Neuronal stem cell (in vitro differentiated cells): ENCODE measurements around the gene DAPK2.

Experiments used
- DNase-seq: peaks from one replicate; pipeline ENCODE4 v3.0.0-alpha.2; 2013; ENCODE audit warnings: low spot score
- H2AFZ ChIP-seq: one replicate; pipeline ENCODE4 v1.6.1; 2013; ENCODE audit warnings: mild to moderate bottlenecking, low read length, inconsistent platforms
- H2AK5ac ChIP-seq: 2 replicates; pipeline ENCODE4 v1.6.1; 2013; ENCODE audit warnings: low read depth, mild to moderate bottlenecking, inconsistent platforms, low read length, moderate library complexity, mixed read lengths
- H2BK120ac ChIP-seq: 2 replicates; pipeline ENCODE4 v1.6.1; 2013; ENCODE audit warnings: low read depth, mild to moderate bottlenecking, inconsistent platforms, low read length, moderate library complexity, mixed read lengths
- H2BK12ac ChIP-seq: one replicate; pipeline ENCODE4 v1.6.1; 2013; ENCODE audit warnings: low read length, inconsistent platforms
- H2BK15ac ChIP-seq: 2 replicates; pipeline ENCODE4 v1.6.1; 2013; ENCODE audit warnings: mild to moderate bottlenecking, low read length, inconsistent platforms, mixed read lengths
- H2BK5ac ChIP-seq: one replicate; pipeline ENCODE4 v1.6.1; 2013; ENCODE audit warnings: inconsistent platforms, mild to moderate bottlenecking, low read length, moderate library complexity
- H3K14ac ChIP-seq: one replicate; pipeline ENCODE4 v1.6.1; 2013; ENCODE audit warnings: low read length, inconsistent platforms
- H3K18ac ChIP-seq: 2 replicates; pipeline ENCODE4 v1.6.1; 2013; ENCODE audit warnings: low read length, inconsistent platforms
- H3K23ac ChIP-seq: 2 replicates; pipeline ENCODE4 v1.6.1; 2013; ENCODE audit warnings: low read depth, mild to moderate bottlenecking, mixed read lengths, low read length, inconsistent platforms; ENCODE audit not compliant: poor library complexity
- H3K27ac ChIP-seq: replicated peaks from 3 replicates; pipeline ENCODE4 v1.5.1; 2013; ENCODE audit warnings: low read length, inconsistent platforms
- H3K27me3 ChIP-seq, 3 experiments: 2 replicates each; pipeline ENCODE4 v1.6.1; 2013; ENCODE audit warnings: low read length in 3 of 3, mild to moderate bottlenecking in 2 of 3, inconsistent platforms in 1 of 3, low read depth in 1 of 3, mixed read lengths in 1 of 3, moderate library complexity in 1 of 3; ENCODE audit not compliant: control insufficient read depth in 3 of 3, insufficient read depth in 3 of 3
- H3K36me3 ChIP-seq, 2 donors: replicated peaks in 1 of 2; 2 replicates each; pipeline ENCODE4 v1.6.1; 2013; ENCODE audit warnings: low read length in 2 of 2; ENCODE audit not compliant: control insufficient read depth in 2 of 2, insufficient read depth in 2 of 2
- H3K4ac ChIP-seq: 2 replicates; pipeline ENCODE4 v1.6.1; 2013; ENCODE audit warnings: inconsistent platforms, mild to moderate bottlenecking, low read length, moderate library complexity
- H3K4me1 ChIP-seq, 2 donors: 1 replicate in 1 of 2; 2 replicates in 1 of 2; pipeline ENCODE4 v1.6.1; 2013; ENCODE audit warnings: low read length in 2 of 2, low read depth in 1 of 2; ENCODE audit not compliant: control insufficient read depth in 2 of 2, insufficient read depth in 1 of 2
- H3K4me2 ChIP-seq: one replicate; pipeline ENCODE4 v1.6.1; 2013; ENCODE audit warnings: mild to moderate bottlenecking, low read length, inconsistent platforms; ENCODE audit not compliant: insufficient read depth, poor library complexity, severe bottlenecking
- H3K4me3 ChIP-seq, 2 donors: 2 replicates each; pipeline ENCODE4 v1.5.1; 2013; ENCODE audit warnings: low read length in 2 of 2, mild to moderate bottlenecking in 2 of 2, inconsistent platforms in 1 of 2, moderate library complexity in 1 of 2
- H3K79me1 ChIP-seq: one replicate; pipeline ENCODE4 v1.6.1; 2013; ENCODE audit warnings: low read depth, mild to moderate bottlenecking, inconsistent platforms, low read length, moderate library complexity
- H3K9ac ChIP-seq: one replicate; pipeline ENCODE4 v1.6.1; 2013; ENCODE audit warnings: mild to moderate bottlenecking, low read depth, low read length, inconsistent platforms; ENCODE audit not compliant: poor library complexity
- H3K9me3 ChIP-seq, 2 donors: replicated peaks in 1 of 2; 2 replicates each; pipeline versions ENCODE3 to v1.6.1; 2013; ENCODE audit warnings: low read length in 2 of 2, mild to moderate bottlenecking in 2 of 2, inconsistent platforms in 1 of 2, low read depth in 1 of 2, mixed read lengths in 1 of 2, moderate library complexity in 1 of 2; ENCODE audit not compliant: control insufficient read depth in 2 of 2, insufficient read depth in 1 of 2
- H4K8ac ChIP-seq: one replicate; pipeline ENCODE4 v1.6.1; 2013; ENCODE audit warnings: low read depth, mild to moderate bottlenecking, inconsistent platforms, low read length, moderate library complexity
- H4K91ac ChIP-seq: one replicate; pipeline ENCODE4 v1.6.1; 2013; ENCODE audit warnings: low read length, low read depth, mild to moderate bottlenecking, inconsistent platforms; ENCODE audit not compliant: poor library complexity
- WGBS, 2 donors: extraction: QIAGEN DNeasy Blood & Tissue Kit; methylation state at CpG; one replicate each; pipeline ENCODE4 v1.1.7; 2013; ENCODE audit warnings: missing lambda C conversion rate in 2 of 2, mixed read lengths in 1 of 2; ENCODE audit not compliant: insufficient read length in 2 of 2, insufficient replicate concordance in 1 of 2; ENCODE audit errors: extremely low coverage in 2 of 2; 5-methylcytosine and 5-hydroxymethylcytosine counted together

DAPK2 gene

GRCh38 chr15:63860555-63860954, 185.7 kb downstream of the DAPK2 start:
- peaks cover 4 to 14% of the 10 kb centered on the region in 2 donors for H3K4me1 ChIP-seq
- H3K36me3 ChIP-seq, result no peaks in the 10 kb centered on the region
- WGBS, 2 donors, result no CpG with 5 or more reads among the region's 4 CpGs
- no peak overlapping the region for H3K23ac ChIP-seq
- DNase-seq, result no peak
- H2AK5ac ChIP-seq, result no peak overlapping the region
- no peak overlapping the region for H4K8ac ChIP-seq
- H3K4ac ChIP-seq, result no peak overlapping the region
- no peak overlapping the region for H3K4me3 ChIP-seq
- no peak overlapping the region for H3K14ac ChIP-seq
- no peak overlapping the region for H3K27ac ChIP-seq
- no peak overlapping the region for H3K18ac ChIP-seq
- H3K4me2 ChIP-seq, result no peak overlapping the region
- H2AFZ ChIP-seq, result no peak overlapping the region
- H2BK120ac ChIP-seq, result no peak overlapping the region
- no peak overlapping the region for H2BK12ac ChIP-seq
- H3K9me3 ChIP-seq, result peaks cover 0 to 2% of the 10 kb centered on the region in 2 donors
- no peak overlapping the region for H3K9ac ChIP-seq
- H3K27me3 ChIP-seq, result peaks cover 0 to 15% (median 0%) of the 10 kb centered on the region in 3 experiments
- no peaks in the 10 kb centered on the region for H3K79me1 ChIP-seq
- no peak overlapping the region for H4K91ac ChIP-seq
- H2BK15ac ChIP-seq, result no peak overlapping the region
- no peak overlapping the region for H2BK5ac ChIP-seq

- Histone ChIP-seq H3K79me1 (no peaks in the 10 kb centered on the region), H3K27ac (no peak overlapping the region), H3K9me3 (peaks cover 0 to 2% of the 10 kb centered on the region in 2 donors), H2BK12ac (no peak overlapping the region), H2BK5ac (no peak overlapping the region), H4K91ac (no peak overlapping the region), H2AK5ac (no peak overlapping the region), H3K4me2 (no peak overlapping the region), H3K14ac (no peak overlapping the region), H3K36me3 (no peaks in the 10 kb centered on the region), H3K18ac (no peak overlapping the region), H4K8ac (no peak overlapping the region), H2BK120ac (no peak overlapping the region), H2BK15ac (no peak overlapping the region), H3K27me3 (peaks cover 0 to 15% (median 0%) of the 10 kb centered on the region in 3 experiments), H3K9ac (no peak overlapping the region), H3K4me1 (peaks cover 4 to 14% of the 10 kb centered on the region in 2 donors), H2AFZ (no peak overlapping the region), H3K4me3 (no peak overlapping the region), H3K23ac (no peak overlapping the region), H3K4ac (no peak overlapping the region)
- no CpG with 5 or more reads among the region's 1 CpG for WGBS, 2 donors
- no peak for DNase-seq
Measured at GRCh38 chr15:63860155-63860554, 186.1 kb downstream of the DAPK2 start.

DNA sequence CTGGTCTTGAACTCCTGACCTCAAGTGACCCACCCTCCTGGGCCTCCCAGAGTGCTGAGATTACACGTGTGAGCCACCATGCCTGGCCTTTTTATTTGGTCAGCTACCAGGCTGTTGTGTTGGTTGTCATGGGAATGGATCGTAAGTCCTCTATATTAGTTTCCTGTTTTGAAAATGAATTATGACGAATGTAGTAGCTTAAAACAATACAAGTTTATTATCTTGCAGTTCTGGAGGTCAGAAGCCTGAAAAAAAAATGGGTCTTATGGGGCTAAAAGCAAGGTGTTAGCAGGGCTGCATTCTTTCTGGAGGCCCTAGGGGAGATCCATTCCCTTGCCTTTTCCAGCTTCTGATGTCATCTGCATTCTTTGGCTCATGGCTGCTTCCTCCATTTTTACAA, 187.4 kb downstream of the DAPK2 start:
- WGBS, 2 donors, result no CpG with 5 or more reads among the region's 3 CpGs
- H2BK5ac ChIP-seq, result no peak overlapping the region

GRCh38 chr15:63858448-63858847, 187.8 kb downstream of the DAPK2 start:
- H3K9me3 ChIP-seq, result no peaks in the 10 kb centered on the region
- no peak overlapping the region for H3K4me3 ChIP-seq
- no peak overlapping the region for H2BK5ac ChIP-seq
- H3K4me2 ChIP-seq, result no peak overlapping the region
- no peak overlapping the region for H4K8ac ChIP-seq
- no peak overlapping the region for H2BK120ac ChIP-seq
- no peaks in the 10 kb centered on the region for H3K36me3 ChIP-seq
- no peak overlapping the region for H3K23ac ChIP-seq
- no peak overlapping the region for H4K91ac ChIP-seq
- no peak overlapping the region for H2AK5ac ChIP-seq
- no peak overlapping the region for H3K4ac ChIP-seq
- H2BK12ac ChIP-seq, result no peak overlapping the region
- no peak overlapping the region for H2AFZ ChIP-seq
- no peak overlapping the region for H3K9ac ChIP-seq
- H3K4me1 ChIP-seq, result peaks cover 4 to 14% of the 10 kb centered on the region in 2 donors
- H3K18ac ChIP-seq, result no peak overlapping the region
- WGBS, 2 donors, result no CpG with 5 or more reads among the region's 5 CpGs
- no peak overlapping the region for H2BK15ac ChIP-seq
- no peaks in the 10 kb centered on the region for H3K79me1 ChIP-seq
- H3K27ac ChIP-seq, result no peak overlapping the region
- DNase-seq, result no peak
- H3K27me3 ChIP-seq, result peaks cover 0 to 10% (median 0%) of the 10 kb centered on the region in 3 experiments
- H3K14ac ChIP-seq, result no peak overlapping the region

More for the DNA sequence above, 187.4 kb downstream of the DAPK2 start:
- H4K91ac ChIP-seq, result no peak overlapping the region
- H2AFZ ChIP-seq, result no peak overlapping the region
- H3K4me1 ChIP-seq, result peaks cover 4 to 14% of the 10 kb centered on the region in 2 donors
- no peak overlapping the region for H3K4me3 ChIP-seq
- H3K27me3 ChIP-seq, result peaks cover 0 to 12% (median 0%) of the 10 kb centered on the region in 3 experiments
- H2AK5ac ChIP-seq, result no peak overlapping the region
- no peak overlapping the region for H3K14ac ChIP-seq
- H2BK15ac ChIP-seq, result no peak overlapping the region
- no peaks in the 10 kb centered on the region for H3K9me3 ChIP-seq
- H3K27ac ChIP-seq, result no peak overlapping the region
- H2BK120ac ChIP-seq, result no peak overlapping the region
- DNase-seq, result no peak
- H3K79me1 ChIP-seq, result no peaks in the 10 kb centered on the region
- H2BK12ac ChIP-seq, result no peak overlapping the region
- no peaks in the 10 kb centered on the region for H3K36me3 ChIP-seq
- H3K9ac ChIP-seq, result no peak overlapping the region
- no peak overlapping the region for H3K4ac ChIP-seq
- no peak overlapping the region for H3K23ac ChIP-seq
- no peak overlapping the region for H4K8ac ChIP-seq
- H3K4me2 ChIP-seq, result no peak overlapping the region
- H3K18ac ChIP-seq, result no peak overlapping the region
